Upper lobe of left lung (tissue), 4 donors: ENCODE results near the gene NHSL2.

Experiments used
- EP300 ChIP-seq, 4 donors: sonication (generic); formaldehyde crosslinking; IDR thresholded peaks; one replicate each; pipeline ENCODE4 v1.5.1; 2017; ENCODE audit warnings: antibody characterized with exemption in 4 of 4, control low read depth in 2 of 4
- POLR2A ChIP-seq, 4 donors: fragments of 450-650 bp; IDR thresholded peaks; one replicate each; pipeline ENCODE4 v1.5.1; 2016 to 2017; ENCODE audit warnings: antibody characterized with exemption in 4 of 4, mild to moderate bottlenecking in 2 of 4
- POLR2AphosphoS5 ChIP-seq, 2 donors: sonication (generic); formaldehyde crosslinking; IDR thresholded peaks; one replicate each; pipeline ENCODE4 v1.5.1; 2017; ENCODE audit warnings: antibody characterized with exemption in 2 of 2
- TF ChIP-seq, protein P1 (sequence below), 6 experiments: fragments of 450-650 bp in 4 of 6; fragments of 200-600 bp in 2 of 6; sonication (generic) in 2 of 6; IDR thresholded peaks; one replicate each; pipeline ENCODE4 v1.5.1; 2016 to 2019; ENCODE audit warnings: antibody characterized with exemption in 6 of 6

DNA sequence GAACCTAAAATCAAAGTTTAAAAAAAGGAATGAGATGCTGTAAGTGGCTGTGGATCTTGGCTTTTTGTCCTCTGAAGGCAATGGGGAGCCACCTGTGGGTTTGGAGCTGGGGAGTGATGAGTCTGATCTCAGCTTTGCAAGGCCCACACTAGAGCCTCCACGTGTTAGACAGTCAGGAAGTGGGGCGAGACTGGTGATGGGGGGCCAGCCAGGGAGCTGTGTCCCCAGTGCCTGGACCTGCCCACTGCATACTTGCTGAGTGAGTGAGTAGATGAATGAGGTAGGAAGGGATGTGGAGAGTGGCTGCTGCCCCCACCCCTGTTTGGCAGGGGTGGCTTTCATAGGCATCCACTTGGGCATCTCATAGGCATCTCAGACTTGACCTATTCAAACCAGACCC lies 84.0 kb downstream of the NHSL2 start:
- TF ChIP-seq, protein P1, sequence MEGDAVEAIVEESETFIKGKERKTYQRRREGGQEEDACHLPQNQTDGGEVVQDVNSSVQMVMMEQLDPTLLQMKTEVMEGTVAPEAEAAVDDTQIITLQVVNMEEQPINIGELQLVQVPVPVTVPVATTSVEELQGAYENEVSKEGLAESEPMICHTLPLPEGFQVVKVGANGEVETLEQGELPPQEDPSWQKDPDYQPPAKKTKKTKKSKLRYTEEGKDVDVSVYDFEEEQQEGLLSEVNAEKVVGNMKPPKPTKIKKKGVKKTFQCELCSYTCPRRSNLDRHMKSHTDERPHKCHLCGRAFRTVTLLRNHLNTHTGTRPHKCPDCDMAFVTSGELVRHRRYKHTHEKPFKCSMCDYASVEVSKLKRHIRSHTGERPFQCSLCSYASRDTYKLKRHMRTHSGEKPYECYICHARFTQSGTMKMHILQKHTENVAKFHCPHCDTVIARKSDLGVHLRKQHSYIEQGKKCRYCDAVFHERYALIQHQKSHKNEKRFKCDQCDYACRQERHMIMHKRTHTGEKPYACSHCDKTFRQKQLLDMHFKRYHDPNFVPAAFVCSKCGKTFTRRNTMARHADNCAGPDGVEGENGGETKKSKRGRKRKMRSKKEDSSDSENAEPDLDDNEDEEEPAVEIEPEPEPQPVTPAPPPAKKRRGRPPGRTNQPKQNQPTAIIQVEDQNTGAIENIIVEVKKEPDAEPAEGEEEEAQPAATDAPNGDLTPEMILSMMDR (IDR thresholded peaks at IDR 0.05): no peak
- no peak for TF ChIP-seq POLR2AphosphoS5 (IDR thresholded peaks at IDR 0.05)
- no peak for TF ChIP-seq EP300 (IDR thresholded peaks at IDR 0.05)
- TF ChIP-seq POLR2A (IDR thresholded peaks at IDR 0.05): no peak
